Measurements from ENCODE around the gene LTA.
A peak's percentile ranks its signal among the peaks of the same experiment; 100 is the strongest.

LTA gene

DNA sequence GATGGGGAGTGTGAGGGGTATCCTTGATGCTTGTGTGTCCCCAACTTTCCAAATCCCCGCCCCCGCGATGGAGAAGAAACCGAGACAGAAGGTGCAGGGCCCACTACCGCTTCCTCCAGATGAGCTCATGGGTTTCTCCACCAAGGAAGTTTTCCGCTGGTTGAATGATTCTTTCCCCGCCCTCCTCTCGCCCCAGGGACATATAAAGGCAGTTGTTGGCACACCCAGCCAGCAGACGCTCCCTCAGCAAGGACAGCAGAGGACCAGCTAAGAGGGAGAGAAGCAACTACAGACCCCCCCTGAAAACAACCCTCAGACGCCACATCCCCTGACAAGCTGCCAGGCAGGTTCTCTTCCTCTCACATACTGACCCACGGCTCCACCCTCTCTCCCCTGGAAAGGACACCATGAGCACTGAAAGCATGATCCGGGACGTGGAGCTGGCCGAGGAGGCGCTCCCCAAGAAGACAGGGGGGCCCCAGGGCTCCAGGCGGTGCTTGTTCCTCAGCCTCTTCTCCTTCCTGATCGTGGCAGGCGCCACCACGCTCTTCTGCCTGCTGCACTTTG lies 3.3 kb downstream of the LTA start, which contains the start of gene TNF:
Gene TNF, plus strand, starts transcription at position 231 of the 567 bp plus-strand sequence. Its CDS starts 177 bp downstream, at position 408.
- no peak within 1 kb of the TSS for H3K9ac ChIP-seq (ENCODE audit: low read depth, low read length)

DNA sequence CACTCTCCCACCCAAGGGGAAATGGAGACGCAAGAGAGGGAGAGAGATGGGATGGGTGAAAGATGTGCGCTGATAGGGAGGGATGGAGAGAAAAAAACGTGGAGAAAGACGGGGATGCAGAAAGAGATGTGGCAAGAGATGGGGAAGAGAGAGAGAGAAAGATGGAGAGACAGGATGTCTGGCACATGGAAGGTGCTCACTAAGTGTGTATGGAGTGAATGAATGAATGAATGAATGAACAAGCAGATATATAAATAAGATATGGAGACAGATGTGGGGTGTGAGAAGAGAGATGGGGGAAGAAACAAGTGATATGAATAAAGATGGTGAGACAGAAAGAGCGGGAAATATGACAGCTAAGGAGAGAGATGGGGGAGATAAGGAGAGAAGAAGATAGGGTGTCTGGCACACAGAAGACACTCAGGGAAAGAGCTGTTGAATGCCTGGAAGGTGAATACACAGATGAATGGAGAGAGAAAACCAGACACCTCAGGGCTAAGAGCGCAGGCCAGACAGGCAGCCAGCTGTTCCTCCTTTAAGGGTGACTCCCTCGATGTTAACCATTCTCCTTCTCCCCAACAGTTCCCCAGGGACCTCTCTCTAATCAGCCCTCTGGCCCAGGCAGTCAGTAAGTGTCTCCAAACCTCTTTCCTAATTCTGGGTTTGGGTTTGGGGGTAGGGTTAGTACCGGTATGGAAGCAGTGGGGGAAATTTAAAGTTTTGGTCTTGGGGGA lies 4.0 kb downstream of the LTA start:
- H3K9ac ChIP-seq (ENCODE audit: low read depth, low read length) = no peak overlapping the region
- peaks cover 12% of the 10 kb centered on the region for H3K27me3 ChIP-seq (ENCODE audit: control insufficient read depth, insufficient read depth, low read length)
- no peak overlapping the region for H3K4me3 ChIP-seq (ENCODE audit: low read length)
- peaks cover 4% of the 10 kb centered on the region for H3K4me1 ChIP-seq (ENCODE audit: control insufficient read depth, insufficient read depth, low read length)
- H3K9me3 ChIP-seq (replicated peaks; ENCODE audit: low read length) = no peaks in the 10 kb centered on the region
- H3K36me3 ChIP-seq (ENCODE audit: insufficient read depth, low read length) = no peaks in the 10 kb centered on the region
- no peak overlapping the region for H3K4me2 ChIP-seq (ENCODE audit: low read length)

More for the DNA sequence above, 3.3 kb downstream of the LTA start, which contains the start of gene TNF:
- Histone ChIP-seq H3K36me3 (ENCODE audit: insufficient read depth, low read length) (no peaks in the 10 kb centered on the region), H3K9me3 (replicated peaks; ENCODE audit: low read length) (no peaks in the 10 kb centered on the region), H3K4me3 (ENCODE audit: low read length) (no peak within 1 kb of the TSS), H3K27me3 (ENCODE audit: control insufficient read depth, insufficient read depth, low read length) (peaks cover 12% of the 10 kb centered on the region), H3K4me1 (ENCODE audit: control insufficient read depth, insufficient read depth, low read length) (peaks cover 4% of the 10 kb centered on the region), H3K4me2 (ENCODE audit: low read length) (no peak within 1 kb of the TSS)

DNA sequence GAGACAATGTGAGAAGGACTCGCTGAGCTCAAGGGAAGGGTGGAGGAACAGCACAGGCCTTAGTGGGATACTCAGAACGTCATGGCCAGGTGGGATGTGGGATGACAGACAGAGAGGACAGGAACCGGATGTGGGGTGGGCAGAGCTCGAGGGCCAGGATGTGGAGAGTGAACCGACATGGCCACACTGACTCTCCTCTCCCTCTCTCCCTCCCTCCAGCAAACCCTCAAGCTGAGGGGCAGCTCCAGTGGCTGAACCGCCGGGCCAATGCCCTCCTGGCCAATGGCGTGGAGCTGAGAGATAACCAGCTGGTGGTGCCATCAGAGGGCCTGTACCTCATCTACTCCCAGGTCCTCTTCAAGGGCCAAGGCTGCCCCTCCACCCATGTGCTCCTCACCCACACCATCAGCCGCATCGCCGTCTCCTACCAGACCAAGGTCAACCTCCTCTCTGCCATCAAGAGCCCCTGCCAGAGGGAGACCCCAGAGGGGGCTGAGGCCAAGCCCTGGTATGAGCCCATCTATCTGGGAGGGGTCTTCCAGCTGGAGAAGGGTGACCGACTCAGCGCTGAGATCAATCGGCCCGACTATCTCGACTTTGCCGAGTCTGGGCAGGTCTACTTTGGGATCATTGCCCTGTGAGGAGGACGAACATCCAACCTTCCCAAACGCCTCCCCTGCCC lies 4.9 kb downstream of the LTA start:
- Histone ChIP-seq H3K9me3 (replicated peaks; ENCODE audit: low read length) (no peaks in the 10 kb centered on the region), H3K9ac (ENCODE audit: low read depth, low read length) (no peak overlapping the region), H3K4me2 (ENCODE audit: low read length) (no peak overlapping the region), H3K27me3 (ENCODE audit: control insufficient read depth, insufficient read depth, low read length) (peaks cover 12% of the 10 kb centered on the region), H3K36me3 (ENCODE audit: insufficient read depth, low read length) (no peaks in the 10 kb centered on the region), H3K4me3 (ENCODE audit: low read length) (no peak overlapping the region), H3K4me1 (ENCODE audit: control insufficient read depth, insufficient read depth, low read length) (peaks cover 12% of the 10 kb centered on the region)

GRCh38 chr6:31577579-31577966 lies 5.5 kb downstream of the LTA start:
- peaks cover 12% of the 10 kb centered on the region for H3K4me1 ChIP-seq (ENCODE audit: control insufficient read depth, insufficient read depth, low read length)
- H3K9ac ChIP-seq (ENCODE audit: low read depth, low read length) = no peak overlapping the region
- peaks cover 12% of the 10 kb centered on the region for H3K27me3 ChIP-seq (ENCODE audit: control insufficient read depth, insufficient read depth, low read length)
- no peaks in the 10 kb centered on the region for H3K9me3 ChIP-seq (replicated peaks; ENCODE audit: low read length)
- H3K4me3 ChIP-seq (ENCODE audit: low read length) = no peak overlapping the region
- no peaks in the 10 kb centered on the region for H3K36me3 ChIP-seq (ENCODE audit: insufficient read depth, low read length)
- no peak overlapping the region for H3K4me2 ChIP-seq (ENCODE audit: low read length)

DNA sequence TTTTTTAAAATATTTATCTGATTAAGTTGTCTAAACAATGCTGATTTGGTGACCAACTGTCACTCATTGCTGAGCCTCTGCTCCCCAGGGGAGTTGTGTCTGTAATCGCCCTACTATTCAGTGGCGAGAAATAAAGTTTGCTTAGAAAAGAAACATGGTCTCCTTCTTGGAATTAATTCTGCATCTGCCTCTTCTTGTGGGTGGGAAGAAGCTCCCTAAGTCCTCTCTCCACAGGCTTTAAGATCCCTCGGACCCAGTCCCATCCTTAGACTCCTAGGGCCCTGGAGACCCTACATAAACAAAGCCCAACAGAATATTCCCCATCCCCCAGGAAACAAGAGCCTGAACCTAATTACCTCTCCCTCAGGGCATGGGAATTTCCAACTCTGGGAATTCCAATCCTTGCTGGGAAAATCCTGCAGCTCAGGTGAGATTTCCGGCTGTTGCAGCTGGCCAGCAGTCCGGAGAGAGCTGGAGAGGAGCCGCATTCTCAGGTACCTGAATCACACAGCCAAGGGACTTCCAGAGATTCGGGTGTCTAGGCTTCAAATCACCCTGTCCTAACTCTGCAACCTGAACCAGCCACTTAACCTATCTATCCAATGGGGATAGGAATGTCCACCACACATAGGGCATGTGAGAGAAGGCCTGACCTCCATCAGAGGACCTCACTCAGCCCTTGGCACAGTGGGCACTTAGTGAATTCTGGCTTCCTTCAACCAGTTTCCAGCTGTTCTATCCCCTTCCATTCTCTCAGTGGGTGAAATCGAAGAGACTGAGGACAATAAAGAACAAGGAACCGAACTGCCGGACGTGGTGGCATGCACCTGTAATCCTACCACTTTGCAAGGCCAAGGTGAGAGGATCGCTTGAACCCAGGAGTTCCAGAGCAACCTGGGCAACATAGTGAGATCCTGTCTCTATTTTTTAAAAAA lies 6.4 kb downstream of the LTA start:
- no peaks in the 10 kb centered on the region for H3K9me3 ChIP-seq (replicated peaks; ENCODE audit: low read length)
- H3K4me3 ChIP-seq (ENCODE audit: low read length) = no peak overlapping the region
- H3K4me1 ChIP-seq (ENCODE audit: control insufficient read depth, insufficient read depth, low read length) = peaks cover 12% of the 10 kb centered on the region

GRCh38 chr6:31579119-31579505 lies 7.0 kb downstream of the LTA start:
- no peak overlapping the region for H3K4me3 ChIP-seq (ENCODE audit: low read length)
- no peaks in the 10 kb centered on the region for H3K9me3 ChIP-seq (replicated peaks; ENCODE audit: low read length)
- peaks cover 12% of the 10 kb centered on the region for H3K27me3 ChIP-seq (ENCODE audit: control insufficient read depth, insufficient read depth, low read length)
- H3K4me2 ChIP-seq (ENCODE audit: low read length) = no peak overlapping the region
- no peak overlapping the region for H3K9ac ChIP-seq (ENCODE audit: low read depth, low read length)
- peaks cover 12% of the 10 kb centered on the region for H3K4me1 ChIP-seq (ENCODE audit: control insufficient read depth, insufficient read depth, low read length)
- H3K36me3 ChIP-seq (ENCODE audit: insufficient read depth, low read length) = no peaks in the 10 kb centered on the region

More for the DNA sequence above, 6.4 kb downstream of the LTA start:
- Histone ChIP-seq H3K4me2 (ENCODE audit: low read length) (no peak overlapping the region), H3K36me3 (ENCODE audit: insufficient read depth, low read length) (no peaks in the 10 kb centered on the region), H3K9ac (ENCODE audit: low read depth, low read length) (no peak overlapping the region), H3K27me3 (ENCODE audit: control insufficient read depth, insufficient read depth, low read length) (peaks cover 12% of the 10 kb centered on the region)

GRCh38 chr6:31579546-31580437 lies 7.7 kb downstream of the LTA start:
- peaks cover 11% of the 10 kb centered on the region for H3K27me3 ChIP-seq (ENCODE audit: control insufficient read depth, insufficient read depth, low read length)
- no peaks in the 10 kb centered on the region for H3K36me3 ChIP-seq (ENCODE audit: insufficient read depth, low read length)
- H3K4me2 ChIP-seq (ENCODE audit: low read length) = no peak overlapping the region
- no peak overlapping the region for H3K4me3 ChIP-seq (ENCODE audit: low read length)
- H3K9ac ChIP-seq (ENCODE audit: low read depth, low read length) = no peak overlapping the region
- H3K4me1 ChIP-seq (ENCODE audit: control insufficient read depth, insufficient read depth, low read length) = peaks cover 12% of the 10 kb centered on the region
- no peaks in the 10 kb centered on the region for H3K9me3 ChIP-seq (replicated peaks; ENCODE audit: low read length)

DNA sequence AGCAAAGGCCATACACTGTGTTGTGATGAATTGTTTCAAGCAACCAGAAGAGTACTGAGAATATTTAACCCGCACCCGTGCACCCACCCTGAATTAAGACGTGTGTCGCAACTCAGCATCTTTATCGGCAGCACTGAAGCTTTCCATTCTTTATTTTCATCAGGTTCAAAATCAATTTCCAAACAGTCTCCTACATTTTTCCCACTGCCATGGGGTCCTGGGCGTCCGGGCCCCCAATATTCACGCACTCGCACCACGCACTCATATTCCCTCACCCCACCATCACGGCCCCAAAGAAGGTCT lies 8.3 kb downstream of the LTA start:
- Histone ChIP-seq H3K4me1 (ENCODE audit: control insufficient read depth, insufficient read depth, low read length) (peaks cover 9% of the 10 kb centered on the region), H3K4me2 (ENCODE audit: low read length) (peak overlapping the region; percentile 86), H3K36me3 (ENCODE audit: insufficient read depth, low read length) (no peaks in the 10 kb centered on the region), H3K4me3 (ENCODE audit: low read length) (peak overlapping the region; percentile 78), H3K9ac (ENCODE audit: low read depth, low read length) (peak overlapping the region; percentile 77), H3K9me3 (replicated peaks; ENCODE audit: low read length) (no peaks in the 10 kb centered on the region), H3K27me3 (ENCODE audit: control insufficient read depth, insufficient read depth, low read length) (peaks cover 5% of the 10 kb centered on the region)

- Histone ChIP-seq H3K36me3 (ENCODE audit: insufficient read depth, low read length) (no peaks in the 10 kb centered on the region), H3K4me3 (ENCODE audit: low read length) (peak overlapping the region; percentile 78), H3K4me1 (ENCODE audit: control insufficient read depth, insufficient read depth, low read length) (peaks cover 8% of the 10 kb centered on the region), H3K4me2 (ENCODE audit: low read length) (peak overlapping the region; percentile 86), H3K9ac (ENCODE audit: low read depth, low read length) (peak overlapping the region; percentile 77), H3K27me3 (ENCODE audit: control insufficient read depth, insufficient read depth, low read length) (peaks cover under 1% of the 10 kb centered on the region), H3K9me3 (replicated peaks; ENCODE audit: low read length) (no peaks in the 10 kb centered on the region)
These were observed 8.8 kb downstream of the LTA start for GRCh38 chr6:31580807-31581433.
